ENCODE data around the gene FN3KRP.

DNA sequence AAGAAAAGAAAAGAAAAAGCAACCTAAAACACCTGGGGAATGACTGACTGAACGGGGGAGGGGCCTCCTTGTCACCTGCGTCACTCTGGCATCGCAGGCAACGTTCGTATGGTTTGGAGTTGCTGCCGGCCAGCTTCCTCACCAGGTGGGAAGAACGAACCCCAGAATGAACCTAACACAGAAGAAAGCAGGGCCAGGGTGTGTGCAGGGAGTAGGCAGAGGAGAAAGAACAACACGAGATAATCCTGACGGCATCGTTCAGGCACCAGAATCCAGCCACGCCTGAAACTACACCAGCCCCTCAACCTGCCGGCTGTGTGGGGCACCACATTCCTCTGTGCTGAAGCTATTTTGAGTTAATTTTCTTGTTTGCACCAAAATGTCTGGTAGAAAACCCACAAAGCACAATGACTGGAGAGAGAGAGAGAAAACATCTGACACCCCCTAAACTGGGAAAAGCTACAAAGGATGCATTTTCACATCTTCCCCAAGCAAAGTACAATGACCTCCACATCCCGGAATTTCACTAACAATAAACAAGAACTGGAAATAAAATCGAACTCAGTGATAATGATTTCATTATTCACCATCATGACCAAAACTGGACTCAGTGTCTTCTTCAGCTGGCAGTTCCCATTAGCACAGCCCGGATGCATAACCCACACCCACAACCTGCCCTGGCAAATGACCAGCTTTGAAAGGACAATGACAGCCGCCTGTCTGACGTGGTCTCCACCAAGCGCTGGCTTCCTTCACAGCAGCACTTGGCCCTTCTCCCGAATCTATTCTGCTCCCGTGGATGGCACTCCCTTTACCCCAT is 41.6 kb upstream of the FN3KRP start:
- TF ChIP-seq, protein P1, sequence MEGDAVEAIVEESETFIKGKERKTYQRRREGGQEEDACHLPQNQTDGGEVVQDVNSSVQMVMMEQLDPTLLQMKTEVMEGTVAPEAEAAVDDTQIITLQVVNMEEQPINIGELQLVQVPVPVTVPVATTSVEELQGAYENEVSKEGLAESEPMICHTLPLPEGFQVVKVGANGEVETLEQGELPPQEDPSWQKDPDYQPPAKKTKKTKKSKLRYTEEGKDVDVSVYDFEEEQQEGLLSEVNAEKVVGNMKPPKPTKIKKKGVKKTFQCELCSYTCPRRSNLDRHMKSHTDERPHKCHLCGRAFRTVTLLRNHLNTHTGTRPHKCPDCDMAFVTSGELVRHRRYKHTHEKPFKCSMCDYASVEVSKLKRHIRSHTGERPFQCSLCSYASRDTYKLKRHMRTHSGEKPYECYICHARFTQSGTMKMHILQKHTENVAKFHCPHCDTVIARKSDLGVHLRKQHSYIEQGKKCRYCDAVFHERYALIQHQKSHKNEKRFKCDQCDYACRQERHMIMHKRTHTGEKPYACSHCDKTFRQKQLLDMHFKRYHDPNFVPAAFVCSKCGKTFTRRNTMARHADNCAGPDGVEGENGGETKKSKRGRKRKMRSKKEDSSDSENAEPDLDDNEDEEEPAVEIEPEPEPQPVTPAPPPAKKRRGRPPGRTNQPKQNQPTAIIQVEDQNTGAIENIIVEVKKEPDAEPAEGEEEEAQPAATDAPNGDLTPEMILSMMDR (IDR thresholded peaks at IDR 0.05): no peak
- TF ChIP-seq POLR2A (IDR thresholded peaks at IDR 0.05): no peak
- no peak for TF ChIP-seq POLR2AphosphoS5 (IDR thresholded peaks at IDR 0.05)

Measured in transverse colon (tissue), 4 donors.